NCI-H510A treated with DMSO at 0.1 percent for 48 hours (cell line): ENCODE measurements around the gene CACYBP.

Source experiments
- DNase-seq: peaks from one replicate; lab custom pipeline; 2025; lab: John Stamatoyannopoulos, UW

CACYBP gene

GRCh38 chr1:174999936-175000696 lies at the start of gene CACYBP:
Gene CACYBP (plus strand): TSS chr1:174999947. CDS start chr1:175000181, 234 bp downstream.
- DNase-seq: peak; percentile 33

GRCh38 chr1:174953285-174954072 lies 46.3 kb upstream of the CACYBP start:
- peak; percentile 53 for DNase-seq

GRCh38 chr1:174954073-174954460 lies 45.7 kb upstream of the CACYBP start:
- DNase-seq: peak; percentile 80

- DNase-seq: peak; percentile 89
Observed at GRCh38 chr1:174954671-174955669, 44.8 kb upstream of the CACYBP start.

- DNase-seq: no peak
Observed at GRCh38 chr1:174956086-174956485, 43.7 kb upstream of the CACYBP start.

GRCh38 chr1:174956976-174957375 lies 42.8 kb upstream of the CACYBP start:
- no peak for DNase-seq

GRCh38 chr1:174957829-174958228 lies 41.9 kb upstream of the CACYBP start:
- no peak for DNase-seq

- DNase-seq: no peak
Observed at GRCh38 chr1:174958396-174958795, 41.4 kb upstream of the CACYBP start.

- DNase-seq: no peak
Observed at GRCh38 chr1:174960362-174960761, 39.4 kb upstream of the CACYBP start.

- DNase-seq: peak; percentile 66
Observed at GRCh38 chr1:174963529-174964125, 36.1 kb upstream of the CACYBP start.

GRCh38 chr1:174964261-174964971 lies 35.3 kb upstream of the CACYBP start:
- DNase-seq: peak; percentile 65

GRCh38 chr1:174964972-174965361 lies 34.8 kb upstream of the CACYBP start:
- DNase-seq: peak; percentile 35

- DNase-seq: peak; percentile 35
Observed at GRCh38 chr1:174965362-174966007, 34.3 kb upstream of the CACYBP start.

- DNase-seq: peak; percentile 39
Observed at GRCh38 chr1:174966008-174966572, 33.7 kb upstream of the CACYBP start.

- DNase-seq: no peak
Observed at GRCh38 chr1:174967845-174968705, 31.7 kb upstream of the CACYBP start.

- DNase-seq: no peak
Observed at GRCh38 chr1:174968750-174969244, 30.9 kb upstream of the CACYBP start.

- no peak for DNase-seq
Observed at GRCh38 chr1:174969977-174970376, 29.8 kb upstream of the CACYBP start.

- no peak for DNase-seq
Observed at GRCh38 chr1:174971466-174971865, 28.3 kb upstream of the CACYBP start.

GRCh38 chr1:174971902-174972301 lies 27.8 kb upstream of the CACYBP start:
- no peak for DNase-seq
